ENCODE results near the gene MRPL24. TPM values are rescaled to one million over a fixed set of nuclear protein-coding genes. Genes with fewer than 3 reads are reported as not detected.
A peak's percentile ranks its signal among the peaks of the same experiment; 100 is the strongest.

MRPL24 gene
- total and polyA plus RNA-seq, 9 of the 15 experiments (the other 6 are each of a cell fraction or from before 2014, with no cell fraction given) = 74.3 to 267 (median 113) TPM

GRCh38 chr1:156751757-156752481 lies 11.0 kb upstream of the MRPL24 start (continued):
- TF ChIP-seq ATF3 (IDR thresholded peaks at IDR 0.05) (no peak), ATF3 (CRISPR knock-in tag; conservative IDR thresholded peaks at IDR 0.05) (no peak), SRSF7 (optimal IDR thresholded peaks at IDR 0.05; ENCODE audit: low read depth, low read length) (no peak), KDM5B (IDR thresholded peaks at IDR 0.05; ENCODE audit: insufficient replicate concordance, low read depth, low read length) (peak; percentile 21), ZBTB1 (CRISPR knock-in tag; IDR thresholded peaks at IDR 0.05; ENCODE audit: borderline replicate concordance, low read depth) (no peak), AFF1 (IDR thresholded peaks at IDR 0.05; ENCODE audit: low read depth in 1 of 2, partially characterized antibody in 2 of 2) (no peak), ZNF174 (CRISPR knock-in tag; IDR thresholded peaks at IDR 0.05) (no peak), ZNF699 (CRISPR knock-in tag; IDR thresholded peaks at IDR 0.05; ENCODE audit: insufficient replicate concordance) (no peak), RFX1 (IDR thresholded peaks at IDR 0.05) (no peak), SAFB (IDR thresholded peaks at IDR 0.05; ENCODE audit: borderline replicate concordance, low read depth, low read length) (no peak; the same call in none of the 2 replicates), GTF2F1 (IDR thresholded peaks at IDR 0.05; ENCODE audit: low read depth, low read length) (no peak), BDP1 (IDR thresholded peaks at IDR 0.05; ENCODE audit: insufficient read depth, insufficient read length) (no peak), XRCC4 (IDR thresholded peaks at IDR 0.05; ENCODE audit: extremely low read depth, insufficient read depth, insufficient read length) (no peak), PTRF (tag; IDR thresholded peaks at IDR 0.05) (no peak)
- TF ChIP-seq, protein P1, sequence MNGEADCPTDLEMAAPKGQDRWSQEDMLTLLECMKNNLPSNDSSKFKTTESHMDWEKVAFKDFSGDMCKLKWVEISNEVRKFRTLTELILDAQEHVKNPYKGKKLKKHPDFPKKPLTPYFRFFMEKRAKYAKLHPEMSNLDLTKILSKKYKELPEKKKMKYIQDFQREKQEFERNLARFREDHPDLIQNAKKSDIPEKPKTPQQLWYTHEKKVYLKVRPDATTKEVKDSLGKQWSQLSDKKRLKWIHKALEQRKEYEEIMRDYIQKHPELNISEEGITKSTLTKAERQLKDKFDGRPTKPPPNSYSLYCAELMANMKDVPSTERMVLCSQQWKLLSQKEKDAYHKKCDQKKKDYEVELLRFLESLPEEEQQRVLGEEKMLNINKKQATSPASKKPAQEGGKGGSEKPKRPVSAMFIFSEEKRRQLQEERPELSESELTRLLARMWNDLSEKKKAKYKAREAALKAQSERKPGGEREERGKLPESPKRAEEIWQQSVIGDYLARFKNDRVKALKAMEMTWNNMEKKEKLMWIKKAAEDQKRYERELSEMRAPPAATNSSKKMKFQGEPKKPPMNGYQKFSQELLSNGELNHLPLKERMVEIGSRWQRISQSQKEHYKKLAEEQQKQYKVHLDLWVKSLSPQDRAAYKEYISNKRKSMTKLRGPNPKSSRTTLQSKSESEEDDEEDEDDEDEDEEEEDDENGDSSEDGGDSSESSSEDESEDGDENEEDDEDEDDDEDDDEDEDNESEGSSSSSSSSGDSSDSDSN (IDR thresholded peaks at IDR 0.05; ENCODE audit: borderline replicate concordance in 1 of 2, low read depth in 2 of 2, low read length in 2 of 2) = no peak
- TF ChIP-seq, protein P2, sequence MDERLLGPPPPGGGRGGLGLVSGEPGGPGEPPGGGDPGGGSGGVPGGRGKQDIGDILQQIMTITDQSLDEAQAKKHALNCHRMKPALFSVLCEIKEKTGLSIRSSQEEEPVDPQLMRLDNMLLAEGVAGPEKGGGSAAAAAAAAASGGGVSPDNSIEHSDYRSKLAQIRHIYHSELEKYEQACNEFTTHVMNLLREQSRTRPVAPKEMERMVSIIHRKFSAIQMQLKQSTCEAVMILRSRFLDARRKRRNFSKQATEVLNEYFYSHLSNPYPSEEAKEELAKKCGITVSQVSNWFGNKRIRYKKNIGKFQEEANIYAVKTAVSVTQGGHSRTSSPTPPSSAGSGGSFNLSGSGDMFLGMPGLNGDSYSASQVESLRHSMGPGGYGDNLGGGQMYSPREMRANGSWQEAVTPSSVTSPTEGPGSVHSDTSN (CRISPR knock-in tag; IDR thresholded peaks at IDR 0.05; ENCODE audit: low read depth) = no peak
- TF ChIP-seq, protein P2 (tag; conservative IDR thresholded peaks at IDR 0.05; ENCODE audit: low read depth) = no peak
